ENCODE data around the gene NDUFB7. TPM values are rescaled to one million over a fixed set of nuclear protein-coding genes. Genes with fewer than 3 reads are reported as not detected.

Gene NDUFB7
- total and polyA plus RNA-seq, 3 experiments from 2014 or later = 123 to 235 (median 126) TPM

DNA sequence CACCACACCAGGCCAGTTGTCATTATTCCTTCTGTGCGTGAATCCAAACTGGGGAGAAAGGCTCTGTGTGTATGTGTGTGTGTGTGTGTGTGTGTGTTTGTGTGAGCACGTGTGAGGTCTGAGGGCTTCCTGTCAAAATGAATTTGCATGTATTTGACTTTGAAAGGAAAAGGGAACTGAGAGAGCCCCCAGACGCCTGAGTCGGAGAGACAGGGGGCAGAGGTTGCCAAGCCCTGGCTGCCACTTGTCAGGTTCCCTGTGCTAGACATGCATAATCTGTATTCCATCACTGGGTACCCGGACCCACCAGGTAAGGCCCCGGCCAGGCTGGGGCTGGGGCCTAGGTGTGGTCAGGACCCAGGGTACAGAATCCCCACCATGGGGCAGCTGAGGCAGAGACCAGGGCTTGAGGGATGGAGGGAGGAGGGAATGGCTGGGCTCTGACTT lies 11.1 kb upstream of the NDUFB7 start, which contains the start of gene CLEC17A:
CLEC17A (plus strand) TSS at position 191 of the 447 bp plus-strand sequence; CDS start at position 268, 77 bp downstream.
- Histone ChIP-seq H3K4me1 (ENCODE audit: insufficient read depth, low read length) (no peaks in the 10 kb centered on the region), H3K9me3 (ENCODE audit: low read length) (no peaks in the 10 kb centered on the region), H3K27ac (ENCODE audit: low read depth, low read length) (no peak within 1 kb of the TSS), H3K36me3 (ENCODE audit: insufficient read depth, low read length) (no peaks in the 10 kb centered on the region), H3K27me3 (ENCODE audit: insufficient read depth, low read length, poor library complexity, severe bottlenecking) (no peaks in the 10 kb centered on the region), H3K4me3 (ENCODE audit: low read length) (no peak within 1 kb of the TSS)
- POLR2A ChIA-PET = no interaction called here
- Mint-ChIP-seq H3K4me3 (no peak within 1 kb of the TSS), H3K36me3 (peaks cover 0 to 1% (median 0%) of the 10 kb centered on the region in 3 donors), H3K27me3 (peaks cover 0 to 3% of the 10 kb centered on the region in 2 donors), H3K27ac (peak within 1 kb of the TSS in 4 of 8 donors; percentile 10 to 74 (median 38)), H3K4me1 (no peaks in the 10 kb centered on the region), H3K9me3 (no peaks in the 10 kb centered on the region)
- no peak for DNase-seq
- CTCF ChIA-PET = no interaction called here

DNA sequence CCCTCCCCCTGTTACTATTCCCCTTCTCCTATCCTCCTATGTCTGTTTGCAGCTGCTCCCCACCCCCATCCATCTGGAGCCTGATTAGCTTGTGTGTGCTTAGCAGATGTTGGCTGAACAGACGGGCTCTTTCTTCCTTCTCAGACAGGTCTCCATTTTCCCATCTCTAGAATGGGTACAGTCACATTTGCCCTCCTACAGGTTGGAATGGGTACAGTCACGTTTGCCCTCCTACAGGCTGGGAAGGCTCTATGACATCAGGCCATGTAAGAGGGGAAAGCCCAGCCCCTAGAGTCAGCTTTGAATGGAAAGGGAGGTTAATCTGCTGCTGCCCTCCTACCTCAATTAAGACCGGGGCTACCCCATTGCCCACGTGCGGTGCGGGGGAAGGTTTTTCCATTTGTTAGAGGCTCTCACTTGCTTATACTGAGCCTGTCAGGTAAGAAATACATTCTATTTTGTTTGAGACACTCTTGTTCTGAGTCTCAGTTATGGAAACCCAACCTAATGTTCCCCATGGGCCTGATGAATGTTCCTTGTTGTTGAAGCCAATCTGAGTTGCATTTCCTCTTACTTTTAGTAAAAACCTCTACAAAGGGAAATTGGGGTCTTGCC lies 8.9 kb upstream of the NDUFB7 start:
- Mint-ChIP-seq H3K9me3 (no peaks in the 10 kb centered on the region), H3K36me3 (peaks cover 0 to 1% (median 0%) of the 10 kb centered on the region in 3 donors), H3K27ac (peak overlapping the region in 1 of 8 donors; percentile 57), H3K4me3 (no peak overlapping the region), H3K4me1 (no peaks in the 10 kb centered on the region), H3K27me3 (no peaks in the 10 kb centered on the region)
- Histone ChIP-seq H3K27me3 (ENCODE audit: insufficient read depth, low read length, poor library complexity, severe bottlenecking) (no peaks in the 10 kb centered on the region), H3K4me3 (ENCODE audit: low read length) (no peak overlapping the region), H3K9me3 (ENCODE audit: low read length) (no peaks in the 10 kb centered on the region), H3K27ac (ENCODE audit: low read depth, low read length) (no peak overlapping the region), H3K4me1 (ENCODE audit: insufficient read depth, low read length) (no peaks in the 10 kb centered on the region), H3K36me3 (ENCODE audit: insufficient read depth, low read length) (no peaks in the 10 kb centered on the region)
- ChIA-PET POLR2A (no interaction called here), CTCF (no interaction called here)
- no peak for DNase-seq

DNA sequence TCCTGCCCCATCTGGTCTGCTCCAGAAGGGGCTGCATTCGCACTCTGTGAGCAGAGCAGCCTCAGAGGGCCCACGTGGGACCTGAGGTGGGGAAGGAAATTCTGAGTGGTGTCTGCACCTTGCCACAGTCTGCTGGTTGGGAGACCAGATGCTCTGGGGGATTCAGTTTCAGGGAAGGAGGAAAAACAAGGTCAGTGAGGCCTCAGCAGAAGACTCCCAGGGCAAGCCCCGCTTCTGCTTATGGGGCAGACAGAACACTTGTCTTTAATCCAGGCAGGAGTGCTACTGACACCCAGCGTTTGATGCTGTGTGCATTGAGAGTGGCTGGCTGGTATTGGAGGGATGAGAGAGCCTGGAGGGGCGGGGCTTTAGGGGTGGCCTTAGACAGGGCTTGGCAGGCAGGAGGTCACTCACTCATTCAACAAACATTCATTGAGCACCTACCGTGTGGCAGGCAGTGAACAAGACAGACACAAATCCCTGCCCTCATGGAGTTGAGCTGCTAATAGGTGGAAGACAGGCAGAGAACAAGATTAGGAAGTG lies 6.1 kb upstream of the NDUFB7 start:
- H3K27me3 Mint-ChIP-seq = no peaks in the 10 kb centered on the region
- Histone ChIP-seq H3K9me3 (ENCODE audit: low read length) (no peaks in the 10 kb centered on the region), H3K27me3 (ENCODE audit: insufficient read depth, low read length, poor library complexity, severe bottlenecking) (no peaks in the 10 kb centered on the region), H3K36me3 (ENCODE audit: insufficient read depth, low read length) (no peaks in the 10 kb centered on the region), H3K4me3 (ENCODE audit: low read length) (no peak overlapping the region), H3K27ac (ENCODE audit: low read depth, low read length) (no peak overlapping the region), H3K4me1 (ENCODE audit: insufficient read depth, low read length) (peaks cover 5% of the 10 kb centered on the region)
- DNase-seq = no peak
- peaks cover 0 to 1% (median 0%) of the 10 kb centered on the region in 3 donors for H3K36me3 Mint-ChIP-seq
- CTCF ChIA-PET = no interaction called here
- peak overlapping the region in 1 of 8 donors; percentile 48 for H3K27ac Mint-ChIP-seq
- H3K4me3 Mint-ChIP-seq = no peak overlapping the region
- H3K9me3 Mint-ChIP-seq = no peaks in the 10 kb centered on the region
- peaks cover 6 to 7% (median 6%) of the 10 kb centered on the region in 3 donors for H3K4me1 Mint-ChIP-seq
- POLR2A ChIA-PET = no interaction called here

DNA sequence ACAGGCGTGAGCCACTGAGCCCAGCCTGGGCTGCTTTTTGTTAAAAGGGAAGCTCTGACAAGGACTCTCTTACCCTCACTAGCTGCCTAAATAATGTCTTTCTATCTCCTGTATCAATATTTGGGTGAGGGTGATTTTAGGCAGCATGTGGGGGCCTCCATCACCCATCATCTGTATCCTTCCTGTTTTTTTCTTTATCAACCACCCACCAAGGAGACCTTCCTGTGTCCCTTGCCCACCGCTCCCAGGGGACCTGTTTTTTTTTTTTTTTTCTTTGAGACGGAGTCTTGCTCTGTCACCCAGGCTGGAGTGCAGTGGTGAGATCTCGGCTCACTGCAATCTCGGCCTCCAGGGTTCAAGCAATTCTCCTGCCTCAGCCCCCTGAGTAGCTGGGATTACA lies 5.4 kb upstream of the NDUFB7 start:
- Histone ChIP-seq H3K4me3 (ENCODE audit: low read length) (no peak overlapping the region), H3K9me3 (ENCODE audit: low read length) (no peaks in the 10 kb centered on the region), H3K27me3 (ENCODE audit: insufficient read depth, low read length, poor library complexity, severe bottlenecking) (no peaks in the 10 kb centered on the region), H3K27ac (ENCODE audit: low read depth, low read length) (no peak overlapping the region), H3K4me1 (ENCODE audit: insufficient read depth, low read length) (peaks cover 7% of the 10 kb centered on the region), H3K36me3 (ENCODE audit: insufficient read depth, low read length) (no peaks in the 10 kb centered on the region)
- no peak for DNase-seq
- Mint-ChIP-seq H3K9me3 (no peaks in the 10 kb centered on the region), H3K4me3 (no peak overlapping the region), H3K27me3 (no peaks in the 10 kb centered on the region), H3K27ac (no peak overlapping the region), H3K36me3 (no peaks in the 10 kb centered on the region), H3K4me1 (peaks cover 6 to 7% (median 6%) of the 10 kb centered on the region in 3 donors)
- ChIA-PET CTCF (no interaction called here), POLR2A (no interaction called here)

DNA sequence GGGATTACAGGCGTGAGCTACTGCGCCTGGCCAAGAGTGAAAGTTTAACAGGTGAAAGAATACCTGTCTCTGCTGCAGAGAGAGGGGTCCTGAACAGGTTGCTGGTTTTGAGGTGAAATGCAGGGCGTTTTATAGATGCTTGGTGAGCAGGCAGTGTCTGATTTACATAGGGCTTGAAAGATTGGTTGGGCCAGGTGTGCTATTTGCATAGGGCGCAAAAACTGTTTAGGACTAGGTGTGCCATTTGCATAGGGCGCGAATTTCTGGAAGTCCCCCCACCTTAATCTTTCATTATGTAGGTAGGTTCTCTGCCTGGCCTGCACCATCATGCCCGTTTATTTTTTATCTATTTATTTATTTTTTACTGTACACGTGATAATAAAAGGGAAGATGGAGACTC lies 4.5 kb upstream of the NDUFB7 start:
- H3K36me3 Mint-ChIP-seq = peaks cover 0 to 5% (median 0%) of the 10 kb centered on the region in 3 donors
- no peak overlapping the region for H3K27ac ChIP-seq (ENCODE audit: low read depth, low read length)
- ChIA-PET CTCF (no interaction called here), POLR2A (no interaction called here)
- no peak overlapping the region for H3K4me3 Mint-ChIP-seq
- DNase-seq = no peak
- no peaks in the 10 kb centered on the region for H3K9me3 Mint-ChIP-seq
- no peaks in the 10 kb centered on the region for H3K27me3 Mint-ChIP-seq
- H3K4me1 Mint-ChIP-seq = peaks cover 11 to 14% (median 14%) of the 10 kb centered on the region in 3 donors
- H3K4me3 ChIP-seq (ENCODE audit: low read length) = no peak overlapping the region
- H3K4me1 ChIP-seq (ENCODE audit: insufficient read depth, low read length) = peaks cover 11% of the 10 kb centered on the region
- H3K36me3 ChIP-seq (ENCODE audit: insufficient read depth, low read length) = no peaks in the 10 kb centered on the region
- no peaks in the 10 kb centered on the region for H3K9me3 ChIP-seq (ENCODE audit: low read length)
- no peaks in the 10 kb centered on the region for H3K27me3 ChIP-seq (ENCODE audit: insufficient read depth, low read length, poor library complexity, severe bottlenecking)
- no peak overlapping the region for H3K27ac Mint-ChIP-seq

DNA sequence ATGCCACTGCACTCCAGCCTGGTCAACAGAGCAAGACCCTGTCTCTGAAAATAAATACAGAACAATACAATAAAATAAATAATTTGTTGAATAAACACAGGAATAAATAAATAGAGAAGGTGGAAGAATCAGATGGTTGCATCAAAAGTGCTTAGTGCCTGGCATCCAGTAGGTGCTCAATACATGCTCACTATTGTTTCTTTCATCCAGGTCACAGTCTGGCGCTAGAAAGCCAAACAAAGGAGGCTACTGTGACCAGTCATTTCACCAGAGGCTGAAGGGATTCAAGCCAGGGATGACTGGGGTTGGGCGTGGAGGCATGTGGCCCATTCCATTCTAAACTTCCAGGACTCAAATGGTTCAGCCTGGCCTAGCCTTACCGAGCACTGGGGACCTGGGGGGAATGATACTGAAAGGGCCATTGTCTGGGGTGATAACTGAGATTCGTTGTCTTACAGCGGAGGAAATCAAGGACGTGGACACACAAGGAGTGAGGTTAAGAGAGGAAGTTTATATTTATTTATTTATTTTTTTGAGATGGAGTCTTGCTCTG lies 3.6 kb upstream of the NDUFB7 start:
- no peak for DNase-seq
- Mint-ChIP-seq H3K27me3 (no peaks in the 10 kb centered on the region), H3K4me3 (no peak overlapping the region), H3K27ac (peak overlapping the region in 1 of 8 donors; percentile 33), H3K36me3 (peaks cover 0 to 5% (median 0%) of the 10 kb centered on the region in 3 donors), H3K9me3 (no peaks in the 10 kb centered on the region), H3K4me1 (peaks cover 18 to 23% (median 22%) of the 10 kb centered on the region in 3 donors)
- ChIA-PET POLR2A (no interaction called here), CTCF (interaction anchor here (5.0 to 6.3 kb wide), 2 partner anchors 19 to 110 kb away, joined by 38 to 76 read pairs; no protein-coding TSS in a partner anchor)
- no peak overlapping the region for H3K4me3 ChIP-seq (ENCODE audit: low read length)
- H3K27me3 ChIP-seq (ENCODE audit: insufficient read depth, low read length, poor library complexity, severe bottlenecking) = no peaks in the 10 kb centered on the region
- H3K4me1 ChIP-seq (ENCODE audit: insufficient read depth, low read length) = peaks cover 20% of the 10 kb centered on the region
- no peaks in the 10 kb centered on the region for H3K36me3 ChIP-seq (ENCODE audit: insufficient read depth, low read length)
- no peaks in the 10 kb centered on the region for H3K9me3 ChIP-seq (ENCODE audit: low read length)
- H3K27ac ChIP-seq (ENCODE audit: low read depth, low read length) = no peak overlapping the region

DNA sequence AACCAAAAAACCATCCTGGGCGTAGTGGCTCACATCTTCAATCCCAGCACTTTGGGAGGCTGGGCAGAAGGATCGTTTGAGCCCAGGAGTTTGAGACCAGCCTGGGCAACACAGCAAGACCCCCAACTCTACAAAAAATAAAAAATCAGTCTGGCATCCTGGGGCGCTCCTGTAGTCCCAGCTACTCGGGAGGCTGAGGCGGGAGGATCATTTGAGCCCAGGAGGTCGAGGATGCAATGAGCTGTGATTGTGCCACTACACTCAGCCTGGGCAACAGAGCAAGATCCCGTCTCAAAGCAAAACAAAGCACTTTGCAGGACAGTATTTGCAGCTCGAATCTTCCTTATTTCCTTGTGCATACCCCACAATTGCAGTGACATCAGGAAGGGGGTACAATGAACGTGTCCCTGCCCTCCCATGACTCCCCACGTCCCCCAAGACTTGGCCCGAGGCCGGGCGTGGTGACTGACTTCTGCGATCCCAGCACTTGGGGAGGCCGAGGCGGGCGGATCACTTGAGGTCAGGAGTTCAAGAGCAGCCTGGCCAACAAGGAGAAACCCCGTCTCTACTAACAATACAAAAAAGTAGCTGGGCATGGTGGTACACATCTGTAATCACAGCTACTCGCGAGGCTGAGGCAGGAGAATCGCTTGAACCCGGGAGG lies 870 bp downstream of the NDUFB7 start:
- no peaks in the 10 kb centered on the region for H3K9me3 Mint-ChIP-seq

More for the DNA sequence above, 870 bp downstream of the NDUFB7 start:
- POLR2A ChIA-PET = interaction anchor here (1.4 kb wide), 1 partner anchor 53 kb away, joined by 6 read pairs; the partner anchor contains the start of gene DNAJB1
- DNase-seq = no peak
- Histone ChIP-seq H3K27ac (ENCODE audit: low read depth, low read length) (peak overlapping the region; percentile 79), H3K27me3 (ENCODE audit: insufficient read depth, low read length, poor library complexity, severe bottlenecking) (no peaks in the 10 kb centered on the region), H3K4me3 (ENCODE audit: low read length) (peak overlapping the region; percentile 100), H3K9me3 (ENCODE audit: low read length) (no peaks in the 10 kb centered on the region), H3K4me1 (ENCODE audit: insufficient read depth, low read length) (peaks cover 26% of the 10 kb centered on the region), H3K36me3 (ENCODE audit: insufficient read depth, low read length) (peaks cover 6% of the 10 kb centered on the region)
- Mint-ChIP-seq H3K36me3 (peaks cover 0 to 29% (median 0%) of the 10 kb centered on the region in 3 donors), H3K4me1 (peaks cover 42 to 61% (median 46%) of the 10 kb centered on the region in 3 donors), H3K27me3 (no peaks in the 10 kb centered on the region), H3K4me3 (peak overlapping the region; percentile 94 to 98 (median 95)), H3K27ac (peak overlapping the region in 7 of 8 donors; percentile 87 to 99 (median 94))
- CTCF ChIA-PET = interaction anchor here (0.9 to 6.3 kb wide), 7 partner anchors 9 to 115 kb away, joined by 3 to 76 read pairs (median 18); partner anchors contain the start of gene DNAJB1
